ENCODE data around the gene DGKH. TPM values are rescaled to one million over a fixed set of nuclear protein-coding genes. Genes with fewer than 3 reads are reported as not detected.

DGKH gene
- total and polyA plus RNA-seq, 11 donors = 1.8 to 13.1 (median 7.4) TPM

- ATAC-seq = no peak
- TF ChIP-seq CTCF (IDR thresholded peaks at IDR 0.05) (peak in 10 of 12 donors; percentile 8 to 49 (median 25)), POLR2A (IDR thresholded peaks at IDR 0.05) (no peak)
- WGBS, 4 donors = 72 to 75% (median 73%) methylated on average over 6 of the region's 6 CpGs
- H3K27me3 ChIP-seq = no peaks in the 10 kb centered on the region
- peaks cover 0 to 83% (median 47%) of the 10 kb centered on the region in 9 donors for H3K36me3 ChIP-seq
- no peak for DNase-seq
- intact Hi-C loops (cut with DNase I) = no loop called here
- H3K4me3 ChIP-seq = no peak overlapping the region
- no peak overlapping the region for H3K27ac ChIP-seq
- H3K9me3 ChIP-seq = no peaks in the 10 kb centered on the region
- H3K4me1 ChIP-seq = no peaks in the 10 kb centered on the region
Measured at GRCh38 chr13:42215578-42216421, 167.4 kb downstream of the DGKH start.

- TF ChIP-seq POLR2A (IDR thresholded peaks at IDR 0.05) (no peak), CTCF (IDR thresholded peaks at IDR 0.05) (no peak)
- DNase-seq (no peak), ATAC-seq (no peak)
- Histone ChIP-seq H3K4me1 (no peaks in the 10 kb centered on the region), H3K4me3 (no peak overlapping the region), H3K27ac (no peak overlapping the region), H3K36me3 (peaks cover 0 to 83% (median 47%) of the 10 kb centered on the region in 9 donors), H3K27me3 (no peaks in the 10 kb centered on the region), H3K9me3 (no peaks in the 10 kb centered on the region)
- intact Hi-C loops (cut with DNase I) = no loop called here
- WGBS, 4 donors = 70 to 93% (median 90%) methylated on average over 1 of the region's 1 CpG
Measured at GRCh38 chr13:42216422-42216735, 167.9 kb downstream of the DGKH start.

- DNase-seq (no peak), ATAC-seq (no peak)
- intact Hi-C loops (cut with DNase I) = no loop called here
- Histone ChIP-seq H3K9me3 (no peaks in the 10 kb centered on the region), H3K27ac (no peak overlapping the region), H3K36me3 (peaks cover 0 to 84% (median 56%) of the 10 kb centered on the region in 9 donors), H3K4me3 (no peak overlapping the region), H3K4me1 (no peaks in the 10 kb centered on the region), H3K27me3 (no peaks in the 10 kb centered on the region)
- TF ChIP-seq POLR2A (IDR thresholded peaks at IDR 0.05) (no peak), CTCF (IDR thresholded peaks at IDR 0.05) (no peak)
- WGBS, 4 donors = 94 to 99% (median 99%) methylated on average over 3 of the region's 3 CpGs
Measured at GRCh38 chr13:42218576-42218975, 170.1 kb downstream of the DGKH start.

- peaks cover 0 to 81% (median 55%) of the 10 kb centered on the region in 9 donors for H3K36me3 ChIP-seq
- H3K4me1 ChIP-seq = no peaks in the 10 kb centered on the region
- TF ChIP-seq CTCF (IDR thresholded peaks at IDR 0.05) (no peak), POLR2A (IDR thresholded peaks at IDR 0.05) (no peak)
- no peak for DNase-seq
- no peak for ATAC-seq
- no peak overlapping the region for H3K27ac ChIP-seq
- intact Hi-C loops (cut with DNase I) = no loop called here
- no peak overlapping the region for H3K4me3 ChIP-seq
- no peaks in the 10 kb centered on the region for H3K9me3 ChIP-seq
- 90 to 96% (median 93%) methylated on average over 3 of the region's 3 CpGs for WGBS, 4 donors
- no peaks in the 10 kb centered on the region for H3K27me3 ChIP-seq
Measured at GRCh38 chr13:42219051-42219450, 170.6 kb downstream of the DGKH start.
